Large intestine (tissue), 3 donors: ENCODE measurements around the gene KRT83. TPM values are rescaled to one million over a fixed set of nuclear protein-coding genes. Genes with fewer than 3 reads are reported as not detected.

Experiments used
- DNase-seq, 2 donors: peaks; one replicate each; pipeline versions ENCODE4 v3.0.0 to v3.0.0-alpha.2; 2013
- H3K27ac ChIP-seq: one replicate; pipeline ENCODE4 v1.5.1; 2013; ENCODE audit warnings: low read length
- H3K27me3 ChIP-seq: 2 replicates; pipeline ENCODE4 v1.6.1; 2013; ENCODE audit warnings: low read length; ENCODE audit not compliant: control insufficient read depth, insufficient read depth
- H3K36me3 ChIP-seq: 2 replicates; pipeline ENCODE4 v1.6.1; 2013; ENCODE audit warnings: low read length; ENCODE audit not compliant: control insufficient read depth, insufficient read depth
- H3K4me1 ChIP-seq: one replicate; pipeline ENCODE4 v1.6.1; 2013; ENCODE audit warnings: low read length; ENCODE audit not compliant: control insufficient read depth, insufficient read depth
- H3K4me3 ChIP-seq: one replicate; pipeline ENCODE4 v1.5.1; 2013; ENCODE audit warnings: low read length
- H3K9me3 ChIP-seq: one replicate; pipeline ENCODE4 v1.6.1; 2013; ENCODE audit warnings: mild to moderate bottlenecking, low read depth, low read length, moderate library complexity; ENCODE audit not compliant: control insufficient read depth
- WGBS: methylation state at CpG from one replicate; pipeline ENCODE4 v1.1.5; 2013; ENCODE audit warnings: low lambda C conversion rate; ENCODE audit not compliant: insufficient coverage; 5-methylcytosine and 5-hydroxymethylcytosine counted together
- polyA plus RNA-seq: library from polyadenylated mRNA; unstranded; fragments of 120-200 nt; gene quantifications from one replicate; pipeline ENCODE4 v1.2.1, GENCODE V29; 2013

Gene KRT83
- polyA plus RNA-seq, 1 donor, result 0.03 TPM

GRCh38 chr12:52343550-52343949, 22.4 kb upstream of the KRT83 start:
- H3K27ac ChIP-seq, result no peak overlapping the region
- no peaks in the 10 kb centered on the region for H3K36me3 ChIP-seq
- no peak overlapping the region for H3K4me3 ChIP-seq
- peaks cover 3% of the 10 kb centered on the region for H3K9me3 ChIP-seq
- no peaks in the 10 kb centered on the region for H3K4me1 ChIP-seq
- WGBS, result no CpG with 5 or more reads among the region's 2 CpGs
- H3K27me3 ChIP-seq, result no peaks in the 10 kb centered on the region
- DNase-seq, result no peak

GRCh38 chr12:52342781-52343490, 21.7 kb upstream of the KRT83 start:
- DNase-seq, result no peak
- H3K27me3 ChIP-seq, result peaks cover 4% of the 10 kb centered on the region
- peaks cover 3% of the 10 kb centered on the region for H3K9me3 ChIP-seq
- no peaks in the 10 kb centered on the region for H3K36me3 ChIP-seq
- H3K27ac ChIP-seq, result no peak overlapping the region
- H3K4me1 ChIP-seq, result no peaks in the 10 kb centered on the region
- H3K4me3 ChIP-seq, result no peak overlapping the region
- no CpG with 5 or more reads among the region's 2 CpGs for WGBS

GRCh38 chr12:52341066-52341580, 19.9 kb upstream of the KRT83 start:
- Histone ChIP-seq H3K9me3 (peaks cover 3% of the 10 kb centered on the region), H3K4me1 (no peaks in the 10 kb centered on the region), H3K4me3 (no peak overlapping the region), H3K27me3 (peaks cover 4% of the 10 kb centered on the region), H3K36me3 (no peaks in the 10 kb centered on the region), H3K27ac (no peak overlapping the region)
- no peak for DNase-seq
- WGBS, result no CpG with 5 or more reads among the region's 14 CpGs

- Histone ChIP-seq H3K4me1 (no peaks in the 10 kb centered on the region), H3K9me3 (peaks cover 8% of the 10 kb centered on the region), H3K36me3 (no peaks in the 10 kb centered on the region), H3K27me3 (peaks cover 4% of the 10 kb centered on the region), H3K4me3 (no peak overlapping the region), H3K27ac (no peak overlapping the region)
- no CpG with 5 or more reads among the region's 10 CpGs for WGBS
- DNase-seq, result no peak
Observed at GRCh38 chr12:52338241-52338960, 17.2 kb upstream of the KRT83 start.

- Histone ChIP-seq H3K4me3 (no peak overlapping the region), H3K36me3 (no peaks in the 10 kb centered on the region), H3K27ac (no peak overlapping the region), H3K27me3 (peaks cover 4% of the 10 kb centered on the region), H3K9me3 (peaks cover 8% of the 10 kb centered on the region), H3K4me1 (no peaks in the 10 kb centered on the region)
- no CpG with 5 or more reads among the region's 1 CpG for WGBS
- DNase-seq, result no peak
Observed at GRCh38 chr12:52337054-52337453, 15.9 kb upstream of the KRT83 start.

- no peaks in the 10 kb centered on the region for H3K4me1 ChIP-seq
- H3K27me3 ChIP-seq, result peaks cover 4% of the 10 kb centered on the region
- WGBS, result 92% methylated on average over 2 of the region's 2 CpGs
- no peak for DNase-seq
- no peak overlapping the region for H3K4me3 ChIP-seq
- H3K9me3 ChIP-seq, result peaks cover 8% of the 10 kb centered on the region
- no peaks in the 10 kb centered on the region for H3K36me3 ChIP-seq
- no peak overlapping the region for H3K27ac ChIP-seq
Observed at GRCh38 chr12:52336641-52337040, 15.4 kb upstream of the KRT83 start.

GRCh38 chr12:52335598-52336262, 14.5 kb upstream of the KRT83 start:
- WGBS, result no CpG with 5 or more reads among the region's 4 CpGs
- H3K4me3 ChIP-seq, result no peak overlapping the region
- no peaks in the 10 kb centered on the region for H3K36me3 ChIP-seq
- H3K4me1 ChIP-seq, result no peaks in the 10 kb centered on the region
- no peak for DNase-seq
- H3K9me3 ChIP-seq, result peaks cover 8% of the 10 kb centered on the region
- no peak overlapping the region for H3K27ac ChIP-seq
- H3K27me3 ChIP-seq, result peaks cover 4% of the 10 kb centered on the region

- Histone ChIP-seq H3K27ac (no peak overlapping the region), H3K36me3 (no peaks in the 10 kb centered on the region), H3K4me1 (no peaks in the 10 kb centered on the region), H3K27me3 (peaks cover 7% of the 10 kb centered on the region), H3K9me3 (peaks cover 8% of the 10 kb centered on the region), H3K4me3 (no peak overlapping the region)
- 100% methylated on average over 1 of the region's 3 CpGs for WGBS
- DNase-seq, result no peak
Observed at GRCh38 chr12:52334185-52334584, 13.0 kb upstream of the KRT83 start.

GRCh38 chr12:52333321-52333720, 12.1 kb upstream of the KRT83 start:
- WGBS, result no CpG with 5 or more reads among the region's 3 CpGs
- DNase-seq, result no peak

GRCh38 chr12:52332381-52332780, 11.2 kb upstream of the KRT83 start:
- no peak for DNase-seq

More at GRCh38 chr12:52333321-52333720, 12.1 kb upstream of the KRT83 start:
- H3K9me3 ChIP-seq, result peaks cover 8% of the 10 kb centered on the region
- H3K4me3 ChIP-seq, result no peak overlapping the region
- H3K27ac ChIP-seq, result no peak overlapping the region
- H3K27me3 ChIP-seq, result peaks cover 7% of the 10 kb centered on the region
- no peaks in the 10 kb centered on the region for H3K4me1 ChIP-seq
- H3K36me3 ChIP-seq, result no peaks in the 10 kb centered on the region

More at GRCh38 chr12:52332381-52332780, 11.2 kb upstream of the KRT83 start:
- Histone ChIP-seq H3K27ac (no peak overlapping the region), H3K9me3 (peaks cover 8% of the 10 kb centered on the region), H3K4me1 (no peaks in the 10 kb centered on the region), H3K27me3 (peaks cover 4% of the 10 kb centered on the region), H3K36me3 (no peaks in the 10 kb centered on the region), H3K4me3 (no peak overlapping the region)
- WGBS, result no CpG with 5 or more reads among the region's 1 CpG
